Measurements from ENCODE around the gene TRAT1. TPM values are rescaled to one million over a fixed set of nuclear protein-coding genes. Genes with fewer than 3 reads are reported as not detected.

The TRAT1 gene
- total and polyA plus RNA-seq, 8 donors: 0.28 to 4.8 (median 0.46) TPM; not detected in 5

DNA sequence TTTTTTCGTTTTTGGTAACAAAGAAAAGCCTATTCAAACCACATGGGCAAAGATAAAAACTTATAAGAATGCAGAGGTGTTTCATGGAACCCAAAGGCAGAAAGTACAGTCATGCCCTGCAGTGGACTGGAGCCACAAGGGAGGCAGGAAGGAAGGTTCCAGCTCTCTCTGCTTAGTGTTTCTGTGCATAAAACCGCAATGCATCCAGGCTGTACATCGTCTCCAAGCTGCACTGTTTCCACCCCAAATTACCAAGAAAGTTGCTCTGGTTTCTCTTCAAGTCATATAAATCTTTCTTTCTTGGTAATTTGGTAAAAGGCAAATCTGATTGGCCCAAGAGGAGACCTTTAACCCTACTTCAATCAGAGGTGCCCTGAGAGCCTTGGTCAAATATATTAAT is 15.8 kb downstream of the TRAT1 start:
- DNase-seq: no peak
- Histone ChIP-seq H3K36me3 (no peaks in the 10 kb centered on the region), H3K4me3 (no peak overlapping the region), H3K27me3 (no peaks in the 10 kb centered on the region), H3K9me3 (no peaks in the 10 kb centered on the region), H3K4me1 (no peaks in the 10 kb centered on the region), H3K27ac (no peak overlapping the region)
- 45 to 56% (median 52%) methylated on average over 3 of the region's 3 CpGs for WGBS, 5 donors
- intact Hi-C loops (cut with DNase I; ENCODE audit: low total_unique reads): no loop called here
- TF ChIP-seq POLR2A (IDR thresholded peaks at IDR 0.05) (no peak), POLR2AphosphoS5 (IDR thresholded peaks at IDR 0.05) (no peak), EP300 (IDR thresholded peaks at IDR 0.05) (no peak)
- TF ChIP-seq, protein P1, sequence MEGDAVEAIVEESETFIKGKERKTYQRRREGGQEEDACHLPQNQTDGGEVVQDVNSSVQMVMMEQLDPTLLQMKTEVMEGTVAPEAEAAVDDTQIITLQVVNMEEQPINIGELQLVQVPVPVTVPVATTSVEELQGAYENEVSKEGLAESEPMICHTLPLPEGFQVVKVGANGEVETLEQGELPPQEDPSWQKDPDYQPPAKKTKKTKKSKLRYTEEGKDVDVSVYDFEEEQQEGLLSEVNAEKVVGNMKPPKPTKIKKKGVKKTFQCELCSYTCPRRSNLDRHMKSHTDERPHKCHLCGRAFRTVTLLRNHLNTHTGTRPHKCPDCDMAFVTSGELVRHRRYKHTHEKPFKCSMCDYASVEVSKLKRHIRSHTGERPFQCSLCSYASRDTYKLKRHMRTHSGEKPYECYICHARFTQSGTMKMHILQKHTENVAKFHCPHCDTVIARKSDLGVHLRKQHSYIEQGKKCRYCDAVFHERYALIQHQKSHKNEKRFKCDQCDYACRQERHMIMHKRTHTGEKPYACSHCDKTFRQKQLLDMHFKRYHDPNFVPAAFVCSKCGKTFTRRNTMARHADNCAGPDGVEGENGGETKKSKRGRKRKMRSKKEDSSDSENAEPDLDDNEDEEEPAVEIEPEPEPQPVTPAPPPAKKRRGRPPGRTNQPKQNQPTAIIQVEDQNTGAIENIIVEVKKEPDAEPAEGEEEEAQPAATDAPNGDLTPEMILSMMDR (IDR thresholded peaks at IDR 0.05): no peak

DNA sequence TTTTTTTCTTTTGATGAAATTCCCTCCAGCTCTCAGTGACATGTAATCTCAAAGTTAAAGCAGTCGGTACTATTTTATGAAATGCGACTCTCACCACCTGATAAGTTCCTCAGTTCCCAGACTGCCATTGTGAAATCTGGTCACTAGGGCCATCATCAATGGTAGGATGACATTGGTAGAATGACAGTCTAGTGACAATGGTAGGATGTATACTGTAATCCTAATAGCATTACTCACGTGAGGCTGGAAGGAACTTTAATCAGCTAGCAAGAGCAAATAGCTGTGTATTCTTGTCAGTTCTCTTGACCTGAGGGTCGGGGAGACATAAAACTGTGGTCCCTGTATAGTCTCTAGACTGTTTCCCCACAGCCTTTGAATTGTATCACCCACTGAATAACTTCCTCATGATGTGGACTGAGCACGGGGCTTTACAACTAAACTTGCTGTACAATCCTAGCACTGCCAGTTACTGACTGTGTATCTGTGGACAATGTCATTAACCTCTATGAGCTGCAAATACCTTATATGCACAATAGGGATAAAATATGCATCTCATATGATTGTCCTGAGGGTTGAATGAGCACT is 23.2 kb downstream of the TRAT1 start:
- Histone ChIP-seq H3K4me3 (no peak overlapping the region), H3K36me3 (no peaks in the 10 kb centered on the region), H3K27ac (no peak overlapping the region), H3K9me3 (no peaks in the 10 kb centered on the region), H3K4me1 (no peaks in the 10 kb centered on the region), H3K27me3 (no peaks in the 10 kb centered on the region)
- 40 to 68% (median 56%) methylated on average over 5 of the region's 5 CpGs for WGBS, 5 donors
- intact Hi-C loops (cut with DNase I; ENCODE audit: low total_unique reads): no loop called here
- no peak for DNase-seq
- no peak for TF ChIP-seq POLR2A (IDR thresholded peaks at IDR 0.05)
- TF ChIP-seq, protein P1 (IDR thresholded peaks at IDR 0.05): no peak
- TF ChIP-seq EP300 (IDR thresholded peaks at IDR 0.05): no peak

DNA sequence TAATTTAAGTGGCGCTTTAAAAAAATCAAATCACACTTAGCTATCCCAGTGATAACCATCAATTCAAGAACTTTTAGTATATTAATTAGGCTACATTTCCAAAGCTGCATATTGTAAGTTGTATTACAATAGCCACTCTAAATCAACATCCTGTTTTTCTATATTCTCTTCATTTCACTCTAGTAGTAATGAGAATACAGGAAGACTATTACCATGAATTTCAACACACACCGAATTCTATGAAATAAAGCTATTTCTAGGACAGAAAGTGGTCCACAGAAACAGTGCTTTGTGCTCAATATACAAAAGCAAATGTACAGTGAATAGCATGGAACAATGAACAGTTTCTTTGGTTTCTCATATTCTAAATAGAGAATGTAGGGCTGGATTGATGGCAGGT is 24.6 kb downstream of the TRAT1 start:
- H3K27ac ChIP-seq: no peak overlapping the region
- intact Hi-C loops (cut with DNase I; ENCODE audit: low total_unique reads): no loop called here
- no peaks in the 10 kb centered on the region for H3K36me3 ChIP-seq
- H3K27me3 ChIP-seq: no peaks in the 10 kb centered on the region
- WGBS, 5 donors: 89 to 94% (median 92%) methylated on average over 2 of the region's 2 CpGs
- H3K9me3 ChIP-seq: no peaks in the 10 kb centered on the region
- no peak for DNase-seq
- no peak overlapping the region for H3K4me3 ChIP-seq
- TF ChIP-seq POLR2AphosphoS5 (IDR thresholded peaks at IDR 0.05): no peak
- TF ChIP-seq, protein P1 (IDR thresholded peaks at IDR 0.05): no peak
- TF ChIP-seq EP300 (IDR thresholded peaks at IDR 0.05): no peak
- TF ChIP-seq POLR2A (IDR thresholded peaks at IDR 0.05): no peak
- H3K4me1 ChIP-seq: no peaks in the 10 kb centered on the region

DNA sequence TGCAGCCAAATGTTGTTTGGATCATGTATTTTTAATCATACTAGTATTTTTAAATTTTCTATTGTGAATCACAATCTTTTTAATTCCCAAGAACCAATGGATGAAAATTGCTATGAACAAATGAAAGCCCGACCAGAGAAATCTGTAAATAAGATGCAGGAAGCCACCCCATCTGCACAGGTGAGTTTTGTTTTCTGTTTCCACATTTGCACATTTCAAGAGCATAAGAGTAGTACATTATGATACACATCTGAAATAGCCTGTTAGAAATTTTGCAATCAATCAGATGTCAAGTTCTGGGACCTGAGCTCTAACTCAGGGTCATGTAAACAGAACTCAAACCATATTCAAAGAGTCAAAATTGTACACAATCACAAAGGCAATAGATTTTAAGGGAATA is 26.5 kb downstream of the TRAT1 start:
- intact Hi-C loops (cut with DNase I; ENCODE audit: low total_unique reads): no loop called here
- no peak overlapping the region for H3K4me3 ChIP-seq
- no peak for DNase-seq
- WGBS, 5 donors: 76 to 88% (median 84%) methylated on average over 1 of the region's 1 CpG
- no peaks in the 10 kb centered on the region for H3K9me3 ChIP-seq
- H3K27me3 ChIP-seq: no peaks in the 10 kb centered on the region
- H3K36me3 ChIP-seq: no peaks in the 10 kb centered on the region
- no peaks in the 10 kb centered on the region for H3K4me1 ChIP-seq
- no peak overlapping the region for H3K27ac ChIP-seq
- TF ChIP-seq POLR2A (IDR thresholded peaks at IDR 0.05): no peak
- no peak for TF ChIP-seq POLR2AphosphoS5 (IDR thresholded peaks at IDR 0.05)

DNA sequence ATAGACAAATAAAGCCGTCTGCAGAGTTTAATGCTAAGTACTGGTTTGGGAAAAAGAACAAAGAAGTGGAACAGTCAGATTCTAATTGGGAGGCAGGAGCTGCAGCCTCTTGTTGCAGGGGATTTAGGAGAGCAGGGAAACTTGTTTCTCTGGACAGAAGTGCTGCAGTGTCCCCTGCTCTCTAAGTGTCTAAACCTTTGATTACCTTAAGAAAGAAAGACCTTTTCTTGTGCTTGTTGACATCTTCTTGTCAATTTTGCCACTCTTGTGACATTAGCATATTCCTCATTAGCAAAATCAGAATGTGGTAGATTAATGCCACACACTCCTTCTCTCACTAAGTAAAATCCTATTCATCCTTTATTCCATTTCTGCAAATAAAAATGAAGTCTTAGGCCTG is 38.8 kb downstream of the TRAT1 start:
- Histone ChIP-seq H3K27ac (no peak overlapping the region), H3K4me1 (no peaks in the 10 kb centered on the region), H3K4me3 (no peak overlapping the region), H3K27me3 (no peaks in the 10 kb centered on the region), H3K36me3 (no peaks in the 10 kb centered on the region), H3K9me3 (no peaks in the 10 kb centered on the region)
- WGBS, 5 donors: 20 to 54% (median 38%) methylated on average over 1 of the region's 1 CpG
- TF ChIP-seq POLR2A (IDR thresholded peaks at IDR 0.05): no peak
- TF ChIP-seq EP300 (IDR thresholded peaks at IDR 0.05): no peak
- TF ChIP-seq, protein P1 (IDR thresholded peaks at IDR 0.05): no peak
- TF ChIP-seq POLR2AphosphoS5 (IDR thresholded peaks at IDR 0.05): no peak
- intact Hi-C loops (cut with DNase I; ENCODE audit: low total_unique reads): no loop called here
- DNase-seq: no peak

Data from stomach (tissue), 9 donors.